Measurements from ENCODE around the gene DHDH. TPM values are rescaled to one million over a fixed set of nuclear protein-coding genes. Genes with fewer than 3 reads are reported as not detected.

Gene DHDH
- total RNA-seq, 1 donor from 2014 or later: not detected

GRCh38 chr19:48943081-48943480, 9.6 kb downstream of the DHDH start:
- Histone ChIP-seq H3K27ac (no peak overlapping the region), H3K9me3 (peaks cover 0 to 9% of the 10 kb centered on the region in 2 donors), H3K36me3 (no peaks in the 10 kb centered on the region), H3K4me1 (no peaks in the 10 kb centered on the region), H3K27me3 (no peaks in the 10 kb centered on the region), H3K4me3 (no peak overlapping the region)
- intact Hi-C loops (cut with DNase I): no loop called here
- no peak for DNase-seq (ENCODE audit: low spot score in 2 of 2)
- TF ChIP-seq, protein P1, sequence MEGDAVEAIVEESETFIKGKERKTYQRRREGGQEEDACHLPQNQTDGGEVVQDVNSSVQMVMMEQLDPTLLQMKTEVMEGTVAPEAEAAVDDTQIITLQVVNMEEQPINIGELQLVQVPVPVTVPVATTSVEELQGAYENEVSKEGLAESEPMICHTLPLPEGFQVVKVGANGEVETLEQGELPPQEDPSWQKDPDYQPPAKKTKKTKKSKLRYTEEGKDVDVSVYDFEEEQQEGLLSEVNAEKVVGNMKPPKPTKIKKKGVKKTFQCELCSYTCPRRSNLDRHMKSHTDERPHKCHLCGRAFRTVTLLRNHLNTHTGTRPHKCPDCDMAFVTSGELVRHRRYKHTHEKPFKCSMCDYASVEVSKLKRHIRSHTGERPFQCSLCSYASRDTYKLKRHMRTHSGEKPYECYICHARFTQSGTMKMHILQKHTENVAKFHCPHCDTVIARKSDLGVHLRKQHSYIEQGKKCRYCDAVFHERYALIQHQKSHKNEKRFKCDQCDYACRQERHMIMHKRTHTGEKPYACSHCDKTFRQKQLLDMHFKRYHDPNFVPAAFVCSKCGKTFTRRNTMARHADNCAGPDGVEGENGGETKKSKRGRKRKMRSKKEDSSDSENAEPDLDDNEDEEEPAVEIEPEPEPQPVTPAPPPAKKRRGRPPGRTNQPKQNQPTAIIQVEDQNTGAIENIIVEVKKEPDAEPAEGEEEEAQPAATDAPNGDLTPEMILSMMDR (IDR thresholded peaks at IDR 0.05): no peak

DNA sequence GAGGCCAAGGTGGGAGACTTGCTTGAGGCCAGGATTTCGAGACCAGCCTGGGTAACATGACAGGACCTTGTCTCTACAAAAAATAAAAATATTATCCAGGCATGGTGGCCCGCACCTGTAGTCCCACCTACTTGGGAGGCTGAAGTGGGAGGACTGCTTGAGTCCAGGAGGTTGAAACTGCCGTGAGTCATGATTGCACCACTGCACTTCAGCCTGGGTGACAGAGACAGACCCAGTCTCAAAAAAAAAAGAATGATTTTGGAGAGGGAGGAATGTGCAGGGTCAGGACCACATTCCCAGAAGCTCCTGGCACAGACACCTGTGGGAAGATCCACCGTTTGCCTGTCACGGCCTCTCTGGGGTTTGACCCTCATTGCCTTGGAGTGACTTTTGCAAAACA, 11.9 kb downstream of the DHDH start:
- TF ChIP-seq, protein P1 (IDR thresholded peaks at IDR 0.05): no peak
- Histone ChIP-seq H3K4me3 (no peak overlapping the region), H3K9me3 (peaks cover 0 to 9% of the 10 kb centered on the region in 2 donors), H3K4me1 (no peaks in the 10 kb centered on the region), H3K27ac (no peak overlapping the region), H3K36me3 (no peaks in the 10 kb centered on the region), H3K27me3 (no peaks in the 10 kb centered on the region)
- intact Hi-C loops (cut with DNase I): no loop called here
- no peak for DNase-seq (ENCODE audit: low spot score in 2 of 2)

DNA sequence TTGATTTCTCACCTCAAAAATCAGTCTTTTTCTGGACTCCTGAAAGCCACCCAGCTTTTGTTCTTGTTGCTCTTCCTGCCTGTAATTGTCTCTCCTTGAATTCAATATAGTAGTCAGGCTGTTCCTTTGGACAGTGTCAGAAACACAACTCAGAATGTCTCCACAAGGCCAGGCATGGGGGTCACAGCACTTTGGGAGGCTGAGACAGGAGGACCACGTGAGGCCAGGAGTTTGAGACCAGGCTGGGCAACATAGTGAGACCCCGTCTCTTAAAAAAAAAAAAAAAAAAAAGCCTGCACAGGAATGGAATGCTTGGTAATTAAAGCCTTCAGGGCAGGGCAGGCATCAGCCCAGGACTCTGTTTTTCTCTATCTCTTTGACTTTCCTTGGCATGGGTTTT, 12.3 kb downstream of the DHDH start:
- no peaks in the 10 kb centered on the region for H3K4me1 ChIP-seq
- TF ChIP-seq, protein P1 (IDR thresholded peaks at IDR 0.05): no peak
- H3K36me3 ChIP-seq: no peaks in the 10 kb centered on the region
- no peak overlapping the region for H3K4me3 ChIP-seq
- intact Hi-C loops (cut with DNase I): no loop called here
- peaks cover 0 to 5% of the 10 kb centered on the region in 2 donors for H3K9me3 ChIP-seq
- H3K27me3 ChIP-seq: no peaks in the 10 kb centered on the region
- no peak for DNase-seq (ENCODE audit: low spot score in 2 of 2)
- no peak overlapping the region for H3K27ac ChIP-seq

- Histone ChIP-seq H3K27ac (no peak overlapping the region), H3K4me1 (no peaks in the 10 kb centered on the region), H3K27me3 (no peaks in the 10 kb centered on the region), H3K36me3 (no peaks in the 10 kb centered on the region), H3K4me3 (no peak overlapping the region), H3K9me3 (no peaks in the 10 kb centered on the region)
- intact Hi-C loops (cut with DNase I): no loop called here
- TF ChIP-seq, protein P1 (IDR thresholded peaks at IDR 0.05): no peak
- DNase-seq (ENCODE audit: low spot score in 2 of 2): no peak
These were observed 13.2 kb downstream of the DHDH start for GRCh38 chr19:48946463-48947257.

GRCh38 chr19:48947258-48947542, 13.7 kb downstream of the DHDH start:
- H3K27me3 ChIP-seq: no peaks in the 10 kb centered on the region
- H3K4me1 ChIP-seq: no peaks in the 10 kb centered on the region
- no peaks in the 10 kb centered on the region for H3K36me3 ChIP-seq
- TF ChIP-seq, protein P1 (IDR thresholded peaks at IDR 0.05): no peak
- intact Hi-C loops (cut with DNase I): no loop called here
- H3K9me3 ChIP-seq: no peaks in the 10 kb centered on the region
- H3K4me3 ChIP-seq: no peak overlapping the region
- H3K27ac ChIP-seq: no peak overlapping the region
- DNase-seq (ENCODE audit: low spot score in 2 of 2): no peak

DNA sequence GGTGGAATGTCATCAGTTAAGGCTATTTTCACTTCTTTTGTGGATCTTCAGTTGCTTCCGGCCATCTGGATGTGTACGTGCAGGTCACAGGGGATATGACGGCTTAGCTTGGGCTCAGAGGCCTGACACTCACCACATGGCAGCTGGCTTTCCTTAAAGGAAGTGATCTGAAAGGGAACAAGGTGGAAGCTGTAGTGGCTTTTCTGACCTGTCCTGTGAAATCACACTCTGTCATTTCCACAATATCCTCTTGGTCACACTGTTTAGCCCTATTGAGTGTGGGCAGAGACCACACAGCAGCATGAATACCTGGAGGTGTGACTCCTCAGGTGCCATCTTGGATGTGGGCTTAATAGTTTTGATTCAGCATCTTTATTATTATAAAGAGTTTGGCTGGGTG, 16.7 kb downstream of the DHDH start:
- no peak for DNase-seq (ENCODE audit: low spot score in 2 of 2)
- intact Hi-C loops (cut with DNase I): no loop called here
- H3K27ac ChIP-seq: no peak overlapping the region
- H3K4me3 ChIP-seq: no peak overlapping the region
- H3K27me3 ChIP-seq: no peaks in the 10 kb centered on the region
- peaks cover 0 to 4% of the 10 kb centered on the region in 2 donors for H3K4me1 ChIP-seq
- TF ChIP-seq, protein P1 (IDR thresholded peaks at IDR 0.05): no peak
- H3K36me3 ChIP-seq: no peaks in the 10 kb centered on the region
- no peaks in the 10 kb centered on the region for H3K9me3 ChIP-seq

Data from ascending aorta (tissue), 2 donors.